DMS79 (cell line): ENCODE measurements around the gene KCNJ12.
"Not testable (repeated sequence)": the region's sequence is repeated elsewhere in the genome, so short reads cannot be mapped to it uniquely, and the experiment has no call there.

Experiments
- DNase-seq: peaks from one replicate; lab custom pipeline; 2025; lab: John Stamatoyannopoulos, UW

KCNJ12 gene

DNA sequence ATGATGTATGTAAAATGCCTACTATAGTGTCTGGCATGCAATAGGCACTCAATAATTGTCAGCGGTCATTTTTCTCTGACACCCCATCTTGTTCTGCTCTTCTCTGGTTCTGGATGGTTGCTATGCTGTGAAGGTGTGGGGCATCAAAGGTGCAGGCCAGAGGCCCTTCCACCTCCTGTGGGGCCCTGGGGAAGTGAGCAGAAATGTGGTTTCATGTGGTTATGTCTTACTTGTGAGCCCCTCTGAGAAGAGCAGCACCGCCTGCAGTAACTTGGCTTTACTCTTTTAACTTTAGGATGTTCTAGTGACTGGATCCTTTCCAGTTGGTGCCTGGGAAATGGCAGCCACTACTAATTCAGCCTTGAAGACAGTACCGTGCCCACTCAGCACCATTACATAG lies 32.1 kb downstream of the KCNJ12 start:
- DNase-seq = not testable (repeated sequence)

DNA sequence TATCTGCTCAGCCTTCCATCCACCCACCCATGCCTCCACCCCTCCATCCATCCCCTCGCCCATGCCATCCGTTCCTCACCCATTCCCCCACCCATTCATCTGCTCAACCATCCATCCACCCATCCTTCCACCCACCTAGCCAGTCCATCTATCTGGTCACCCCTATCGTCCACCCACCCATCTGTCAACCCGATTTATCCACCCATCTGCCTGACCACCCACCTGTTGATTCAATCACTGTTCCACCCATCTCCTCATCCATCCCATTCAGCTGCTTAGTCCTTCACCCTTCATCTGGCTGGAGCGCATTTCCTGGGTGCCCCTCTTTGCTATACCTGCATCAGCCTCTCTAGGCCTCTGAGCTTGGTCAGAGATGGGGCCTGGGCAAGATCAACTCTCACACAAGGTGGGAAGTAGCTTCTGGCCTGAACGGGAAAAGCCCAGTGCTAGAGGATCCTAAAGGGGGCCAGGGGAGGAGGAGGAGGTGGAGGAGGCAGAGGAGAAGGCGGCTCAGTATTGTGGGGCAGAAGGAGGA lies 32.7 kb downstream of the KCNJ12 start:
- DNase-seq = not testable (repeated sequence)

DNA sequence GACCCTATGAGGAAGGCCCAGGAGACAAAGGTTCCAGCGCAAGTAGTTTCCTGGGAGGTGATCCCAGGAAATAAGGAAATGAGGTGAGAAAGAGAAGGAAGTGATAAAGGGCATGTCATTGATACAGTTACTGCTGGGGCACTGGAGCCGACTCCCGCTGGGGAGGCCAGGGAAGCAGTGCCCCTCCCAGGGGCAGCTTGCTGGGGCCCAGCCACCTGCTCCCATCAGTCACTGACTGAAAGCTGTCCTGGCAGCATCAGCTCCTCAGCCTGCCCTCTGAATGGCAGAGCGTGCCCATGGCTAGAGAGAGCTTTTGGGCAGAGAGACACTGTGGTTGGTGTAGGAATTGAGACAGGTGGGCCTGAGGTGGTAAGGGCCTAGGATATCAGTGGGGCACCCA lies 33.2 kb downstream of the KCNJ12 start:
- not testable (repeated sequence) for DNase-seq

DNA sequence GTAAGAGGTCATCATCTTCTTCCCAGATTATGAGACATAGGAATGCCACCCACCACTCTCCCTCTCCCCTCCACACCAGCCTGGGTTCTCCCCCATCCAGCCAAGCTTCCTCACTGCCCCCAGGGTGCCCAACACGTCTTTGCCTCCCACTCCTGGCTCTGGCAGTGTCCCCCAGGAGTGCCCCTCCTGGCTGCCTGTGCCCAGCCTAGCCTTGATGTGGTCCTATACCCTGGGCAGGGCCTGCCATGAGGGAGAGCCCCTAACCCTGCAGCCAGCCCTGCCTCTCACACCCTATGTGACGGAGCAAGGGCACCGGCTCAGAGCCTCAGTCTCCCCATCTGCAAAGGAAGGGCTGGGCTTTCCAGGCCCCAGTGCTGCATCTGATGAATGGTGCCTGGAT lies 33.8 kb downstream of the KCNJ12 start:
- DNase-seq = not testable (repeated sequence)

DNA sequence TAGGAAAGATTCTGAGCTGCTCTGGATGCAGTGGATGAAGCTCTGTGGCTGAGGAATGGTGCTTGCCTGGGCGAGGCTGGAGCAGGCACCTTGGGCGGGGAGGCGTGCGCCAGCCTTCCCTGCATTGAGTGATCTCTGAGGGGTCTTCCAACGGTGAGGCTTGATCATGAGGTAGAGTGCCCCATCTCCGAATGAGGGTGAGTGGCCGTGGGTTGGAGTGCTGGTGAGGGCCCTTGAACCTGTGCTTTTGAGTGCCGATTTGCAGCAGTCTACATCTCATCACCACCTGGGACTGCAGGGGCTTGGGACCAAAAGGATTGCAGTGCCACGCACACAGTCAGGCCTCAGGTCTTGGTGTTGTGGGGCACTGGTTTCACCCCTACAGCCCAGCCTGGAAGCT lies 34.2 kb downstream of the KCNJ12 start:
- not testable (repeated sequence) for DNase-seq

DNA sequence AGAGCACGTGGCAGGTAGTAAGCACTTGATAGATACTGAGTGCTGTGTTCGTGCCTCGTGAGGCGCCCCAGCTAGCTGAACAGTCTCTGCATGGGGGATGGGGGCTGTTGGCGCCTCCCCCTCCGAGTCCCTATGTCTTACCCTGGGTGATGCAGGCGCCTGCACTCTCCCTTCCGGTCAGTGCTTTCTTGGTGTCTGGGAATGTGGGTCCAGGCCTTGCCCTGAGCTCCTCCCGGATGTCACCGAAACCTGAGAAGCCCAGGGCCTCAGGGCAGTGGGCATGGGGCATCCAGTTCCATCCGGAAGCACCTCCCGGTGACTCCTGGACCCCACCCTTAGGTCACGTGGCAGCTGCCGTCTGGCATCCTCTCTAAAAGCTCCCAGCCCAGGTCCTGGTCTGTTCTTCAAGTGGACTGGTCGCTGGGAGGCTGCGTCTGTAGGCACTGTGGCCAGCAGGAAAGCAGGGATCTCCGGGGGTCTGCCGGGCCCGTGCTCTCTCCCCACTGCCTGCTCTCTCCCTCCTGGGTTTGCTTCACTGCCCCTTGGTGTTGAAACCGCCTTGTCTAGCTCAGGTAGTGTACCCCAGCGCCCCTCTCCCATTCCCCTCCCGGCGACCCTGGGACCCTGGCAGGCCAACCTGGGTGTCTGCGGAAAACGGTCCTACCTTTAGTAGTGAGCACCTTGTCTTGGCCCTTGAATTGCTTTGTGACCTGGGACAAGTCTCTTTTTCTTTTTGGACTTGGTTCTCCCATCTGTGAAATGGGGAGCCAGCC lies 34.9 kb downstream of the KCNJ12 start:
- DNase-seq = not testable (repeated sequence)

DNA sequence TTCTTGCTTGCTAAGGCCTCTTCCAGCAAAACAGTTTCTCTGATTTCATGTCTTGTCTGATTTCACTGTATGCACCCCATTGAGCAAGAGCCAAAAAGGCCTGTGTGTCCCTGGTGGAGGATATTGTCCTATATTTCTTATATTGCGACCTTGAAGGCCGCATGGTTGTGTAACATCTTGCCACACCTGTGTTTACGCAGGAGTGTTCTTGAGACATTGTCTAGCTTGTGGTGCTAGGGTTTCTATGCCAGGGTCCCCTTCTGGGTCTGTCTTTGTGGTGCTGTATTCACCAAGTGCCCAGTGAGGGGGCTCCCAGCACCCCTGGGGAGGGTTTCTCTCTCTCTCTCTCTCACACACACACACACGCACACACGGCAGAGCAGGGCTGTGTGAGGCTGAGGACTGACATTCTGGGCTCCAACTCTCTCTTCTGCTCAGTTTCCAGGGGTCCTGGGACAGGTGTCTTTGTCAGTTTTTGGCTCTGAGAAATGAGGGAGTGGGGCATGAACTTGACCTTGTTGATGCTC lies 35.6 kb downstream of the KCNJ12 start:
- DNase-seq = not testable (repeated sequence)

DNA sequence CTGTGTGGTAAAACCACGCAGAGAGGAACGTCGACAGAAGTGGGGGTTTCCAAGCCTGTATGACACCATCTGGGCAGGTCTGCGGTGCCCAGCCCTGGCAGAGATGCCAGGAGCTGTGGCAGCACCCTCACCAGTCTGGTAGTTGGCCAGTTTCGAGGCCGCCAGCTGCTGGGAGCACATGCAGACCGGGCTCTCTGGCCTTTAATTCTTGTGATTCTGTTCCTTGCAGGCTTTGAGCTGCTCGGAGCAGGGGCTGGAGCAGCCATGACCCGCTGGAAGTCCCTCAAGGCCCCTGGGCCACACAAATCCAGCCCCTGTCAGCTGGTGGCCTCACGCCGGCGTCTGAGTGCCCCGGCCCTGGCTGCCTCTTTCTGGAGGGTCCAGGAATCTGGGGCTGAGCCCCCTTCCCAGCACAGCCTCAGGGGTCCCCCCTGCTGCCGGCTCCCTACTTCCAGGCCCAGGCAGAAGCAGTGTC lies 36.1 kb downstream of the KCNJ12 start:
- not testable (repeated sequence) for DNase-seq

DNA sequence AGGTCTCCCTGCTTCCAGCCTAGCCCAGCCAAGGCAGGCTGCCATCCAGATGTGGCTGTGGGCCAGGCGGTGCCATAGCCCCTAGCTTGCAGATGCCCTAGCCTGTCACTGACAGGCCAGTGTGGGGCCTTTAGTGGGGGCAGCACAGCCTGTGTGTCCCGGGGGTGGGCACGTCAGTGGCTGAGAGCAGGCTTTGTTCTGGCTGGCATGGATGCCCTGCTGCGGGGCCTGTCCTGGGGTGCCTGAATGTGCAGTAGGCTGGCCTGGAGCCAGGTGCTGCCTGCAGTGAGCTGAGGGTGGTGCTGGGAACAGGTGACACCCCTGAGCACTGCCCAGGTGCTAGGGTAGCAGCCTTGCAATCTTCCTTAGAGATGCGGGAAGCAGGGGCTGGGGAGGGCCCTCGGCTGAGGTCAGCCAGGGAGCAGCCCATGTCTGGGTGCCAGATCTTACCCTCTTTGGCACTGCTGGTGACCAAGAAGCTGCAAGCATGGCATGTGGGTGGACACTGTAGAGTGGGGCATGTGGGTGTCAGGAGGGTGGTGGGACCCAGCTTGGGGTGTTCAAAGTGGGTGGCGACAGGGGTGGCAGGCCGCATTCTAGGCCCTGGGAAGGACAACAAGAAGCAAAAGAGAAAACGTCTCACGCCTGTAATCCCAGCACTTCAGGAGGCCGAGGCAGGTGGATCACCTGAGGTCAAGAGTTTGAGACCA lies 37.6 kb downstream of the KCNJ12 start:
- DNase-seq = not testable (repeated sequence)

DNA sequence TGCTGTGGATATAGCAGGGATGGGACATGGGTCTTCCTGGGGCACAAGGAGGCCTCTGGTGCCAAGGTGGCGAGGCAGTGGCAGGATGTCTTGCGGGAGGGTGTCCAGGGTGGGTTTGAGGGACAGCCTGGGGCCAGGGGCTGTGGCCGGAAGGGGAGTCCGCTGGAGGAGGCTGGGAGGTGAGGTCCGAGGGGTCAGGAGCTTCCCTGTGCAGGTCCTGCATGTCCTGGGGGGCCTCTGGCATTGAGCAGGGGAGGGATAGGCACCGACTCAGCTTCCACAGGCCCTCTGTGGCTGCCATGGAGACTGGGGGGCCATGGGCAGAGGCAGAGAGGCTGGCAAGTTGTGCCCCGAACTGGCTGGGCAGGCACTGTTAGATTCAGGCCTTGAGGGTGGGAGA lies 38.5 kb downstream of the KCNJ12 start:
- DNase-seq = not testable (repeated sequence)

DNA sequence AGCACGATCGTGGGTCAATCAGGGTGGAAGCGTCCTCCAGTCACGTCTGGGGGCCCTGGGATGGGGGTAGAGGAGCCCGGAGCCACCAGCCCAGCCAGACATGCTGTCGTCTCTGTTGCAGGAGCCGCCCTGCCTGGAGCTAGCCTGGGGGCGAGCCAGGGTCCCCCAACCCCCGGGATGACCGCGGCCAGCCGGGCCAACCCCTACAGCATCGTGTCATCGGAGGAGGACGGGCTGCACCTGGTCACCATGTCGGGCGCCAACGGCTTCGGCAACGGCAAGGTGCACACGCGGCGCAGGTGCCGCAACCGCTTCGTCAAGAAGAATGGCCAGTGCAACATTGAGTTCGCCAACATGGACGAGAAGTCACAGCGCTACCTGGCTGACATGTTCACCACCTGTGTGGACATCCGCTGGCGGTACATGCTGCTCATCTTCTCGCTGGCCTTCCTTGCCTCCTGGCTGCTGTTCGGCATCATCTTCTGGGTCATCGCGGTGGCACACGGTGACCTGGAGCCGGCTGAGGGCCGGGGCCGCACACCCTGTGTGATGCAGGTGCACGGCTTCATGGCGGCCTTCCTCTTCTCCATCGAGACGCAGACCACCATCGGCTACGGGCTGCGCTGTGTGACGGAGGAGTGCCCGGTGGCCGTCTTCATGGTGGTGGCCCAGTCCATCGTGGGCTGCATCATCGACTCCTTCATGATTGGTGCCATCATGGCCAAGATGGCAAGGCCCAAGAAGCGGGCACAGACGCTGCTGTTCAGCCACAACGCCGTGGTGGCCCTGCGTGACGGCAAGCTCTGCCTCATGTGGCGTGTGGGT lies 39.2 kb downstream of the KCNJ12 start:
- not testable (repeated sequence) for DNase-seq

DNA sequence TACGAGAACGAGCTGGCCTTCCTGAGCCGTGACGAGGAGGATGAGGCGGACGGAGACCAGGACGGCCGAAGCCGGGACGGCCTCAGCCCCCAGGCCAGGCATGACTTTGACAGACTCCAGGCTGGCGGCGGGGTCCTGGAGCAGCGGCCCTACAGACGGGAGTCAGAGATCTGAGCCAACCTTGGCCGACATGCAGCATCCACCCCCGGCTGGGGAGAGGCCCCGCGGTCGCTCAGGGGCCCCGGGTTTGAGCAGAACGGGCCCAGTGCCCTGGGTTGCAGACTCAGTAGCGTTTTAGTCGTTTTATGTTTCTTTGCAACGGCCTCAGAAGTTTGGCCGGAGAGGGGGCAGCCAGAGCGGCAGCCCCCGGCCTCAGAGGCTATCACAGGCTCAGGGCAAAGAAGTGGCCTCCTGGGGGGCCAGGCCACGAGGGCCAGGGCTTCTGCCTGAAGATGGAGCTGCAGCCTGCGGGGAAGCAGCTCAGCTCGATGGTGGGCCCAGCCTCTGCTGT lies 40.4 kb downstream of the KCNJ12 start:
- DNase-seq = not testable (repeated sequence)

DNA sequence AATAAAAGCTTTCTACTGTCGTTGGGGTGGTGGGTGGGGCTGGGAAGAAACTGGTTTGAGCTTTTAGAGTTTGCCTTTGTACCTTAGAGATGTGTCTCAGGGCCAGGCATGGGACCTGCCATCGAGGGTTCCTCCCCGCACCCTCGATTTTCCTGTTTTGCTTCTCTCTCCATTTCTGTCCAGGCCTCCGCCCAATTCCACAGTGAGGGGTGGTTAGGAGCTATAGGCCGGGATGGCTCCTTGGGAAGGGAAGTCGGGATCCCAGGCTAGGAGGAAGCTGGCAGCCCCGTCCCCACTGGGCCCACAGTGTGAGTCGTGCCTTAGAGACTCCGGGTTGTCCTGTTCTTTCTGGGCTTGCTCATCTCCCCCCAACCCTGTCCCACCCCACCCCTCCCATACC lies 41.2 kb downstream of the KCNJ12 start:
- DNase-seq = not testable (repeated sequence)

DNA sequence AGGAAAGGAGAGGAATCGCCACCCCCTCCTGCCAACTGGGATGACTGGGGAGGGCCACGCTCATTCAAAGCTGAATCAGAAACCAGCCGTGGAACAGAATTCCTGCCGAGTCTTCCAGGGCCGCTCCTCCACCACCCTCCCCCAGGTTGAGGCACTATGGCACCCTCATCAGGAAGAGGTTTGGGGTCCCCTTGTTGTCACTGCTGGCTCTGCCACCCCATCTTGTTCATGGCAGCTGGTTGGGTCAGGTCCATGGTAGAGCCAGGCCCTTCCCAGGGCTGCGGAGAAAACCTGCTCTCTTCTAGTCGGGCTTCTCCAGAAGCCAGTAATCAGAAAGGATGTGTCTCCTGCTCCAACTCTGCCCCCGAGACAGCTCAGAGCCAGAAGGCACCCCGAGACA lies 41.8 kb downstream of the KCNJ12 start:
- no peak for DNase-seq

DNA sequence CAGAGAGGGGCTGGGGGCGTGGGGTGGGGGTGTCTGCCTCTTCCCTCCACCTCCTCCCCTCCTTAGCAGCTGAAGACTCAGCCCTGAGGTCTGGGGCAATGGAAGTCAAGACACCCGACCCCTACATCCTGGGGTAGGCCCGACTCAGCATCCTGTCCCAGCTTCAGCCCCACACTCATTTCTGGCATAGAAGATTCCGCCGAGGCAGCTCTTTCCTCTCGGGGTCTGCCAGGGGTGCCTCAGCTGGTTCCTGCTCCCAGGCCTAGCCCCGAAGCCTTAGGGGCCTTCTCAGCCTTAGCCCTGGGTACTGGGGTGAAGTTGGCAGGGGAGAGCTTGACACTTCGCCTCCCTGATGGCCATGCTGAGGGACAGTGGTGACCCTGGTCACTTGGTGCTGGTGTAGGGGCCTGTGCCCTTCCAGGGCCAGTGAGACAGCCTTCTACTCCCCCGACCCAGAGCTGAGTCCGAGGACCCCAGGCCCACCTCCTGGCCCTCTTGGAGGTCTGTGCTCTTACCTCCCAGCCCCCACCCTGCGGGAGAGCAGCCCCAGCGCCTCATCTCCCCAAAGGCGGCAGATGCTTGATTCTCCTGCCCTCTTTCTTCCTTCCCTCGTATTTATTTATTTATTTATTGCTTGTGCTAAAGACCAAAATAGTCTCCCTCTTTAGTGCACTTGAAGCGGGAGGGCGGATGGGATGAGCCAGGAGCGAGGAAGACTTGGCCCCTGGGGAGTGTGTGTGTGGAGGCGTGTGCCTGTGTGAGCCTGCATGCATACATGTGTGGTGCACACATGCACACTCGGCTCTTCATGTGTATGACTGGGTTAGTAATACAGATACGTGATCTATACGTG lies 42.5 kb downstream of the KCNJ12 start:
- no peak for DNase-seq

DNA sequence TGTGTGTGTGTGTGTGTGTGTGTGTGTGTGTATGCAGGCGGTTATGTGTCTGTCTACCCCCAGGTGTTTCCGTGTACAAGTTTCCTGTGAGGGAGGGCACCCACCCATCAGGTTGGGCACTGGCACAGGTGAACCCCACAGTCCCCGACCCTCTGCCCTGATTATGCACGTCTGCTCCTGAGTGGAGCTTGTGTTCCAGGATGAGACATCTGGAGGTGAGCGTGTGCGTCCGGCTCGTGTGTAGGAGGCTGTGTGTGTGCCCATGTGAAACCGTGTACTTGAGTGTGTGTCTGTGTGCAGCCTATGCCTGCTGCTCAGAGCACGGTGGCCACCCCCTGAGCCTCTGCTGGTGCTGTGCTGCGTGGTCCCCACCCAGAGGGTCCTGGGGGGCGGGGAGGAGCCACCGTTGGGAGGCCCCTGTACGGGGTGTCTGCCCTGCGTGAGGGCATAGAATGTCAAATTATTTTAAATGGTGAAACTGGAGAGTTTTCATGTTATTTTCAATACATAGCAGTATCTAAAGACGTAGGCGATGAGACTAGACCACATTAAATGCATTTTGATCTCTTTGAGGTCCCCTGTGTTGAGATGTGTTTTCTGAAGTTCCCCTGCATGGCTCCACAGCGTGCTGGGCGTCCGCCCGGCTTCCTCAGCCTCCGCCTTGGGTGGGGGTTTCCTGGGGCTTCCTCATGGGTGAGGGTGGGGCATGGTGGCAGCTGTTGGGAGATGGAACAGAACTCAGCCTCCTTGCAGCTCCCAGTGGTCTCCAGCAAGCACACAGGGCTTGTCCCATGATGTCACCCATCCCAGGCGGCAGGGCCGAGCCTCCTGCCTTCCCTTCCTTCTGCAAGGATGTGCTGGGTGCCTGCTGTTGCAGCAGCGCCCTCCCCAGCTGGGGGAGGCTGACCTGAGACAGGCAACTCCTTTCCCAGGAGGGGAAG lies 43.4 kb downstream of the KCNJ12 start:
- DNase-seq = no peak

DNA sequence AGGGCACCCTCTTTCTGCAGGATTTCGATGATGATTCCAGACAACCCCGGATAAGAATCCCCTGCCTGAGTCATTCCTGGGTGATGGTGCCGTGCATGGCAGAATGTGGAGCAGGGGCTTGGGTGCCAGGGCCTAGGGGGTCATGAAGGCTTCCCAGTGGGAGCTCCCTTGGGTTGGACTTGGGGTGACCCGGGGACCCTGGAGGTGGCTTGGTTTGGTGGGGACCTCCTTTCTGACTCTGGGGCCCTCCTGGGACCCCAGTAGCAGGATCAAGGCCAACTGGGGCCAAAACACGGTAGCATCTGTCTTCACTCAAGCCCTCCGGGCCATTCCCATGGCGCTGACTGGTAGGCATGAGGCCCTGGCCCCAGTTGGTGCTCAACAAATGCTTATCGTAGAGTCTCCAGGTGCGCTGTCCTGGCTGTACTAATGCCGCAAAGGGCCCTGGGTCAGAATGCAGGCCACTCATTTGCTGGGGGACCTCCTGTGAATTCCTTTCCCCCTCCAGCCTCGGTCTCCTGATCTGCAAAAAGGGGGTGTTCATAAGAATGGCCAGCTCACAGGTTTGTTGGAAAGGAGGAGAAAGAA lies 44.4 kb downstream of the KCNJ12 start:
- not testable (repeated sequence) for DNase-seq

DNA sequence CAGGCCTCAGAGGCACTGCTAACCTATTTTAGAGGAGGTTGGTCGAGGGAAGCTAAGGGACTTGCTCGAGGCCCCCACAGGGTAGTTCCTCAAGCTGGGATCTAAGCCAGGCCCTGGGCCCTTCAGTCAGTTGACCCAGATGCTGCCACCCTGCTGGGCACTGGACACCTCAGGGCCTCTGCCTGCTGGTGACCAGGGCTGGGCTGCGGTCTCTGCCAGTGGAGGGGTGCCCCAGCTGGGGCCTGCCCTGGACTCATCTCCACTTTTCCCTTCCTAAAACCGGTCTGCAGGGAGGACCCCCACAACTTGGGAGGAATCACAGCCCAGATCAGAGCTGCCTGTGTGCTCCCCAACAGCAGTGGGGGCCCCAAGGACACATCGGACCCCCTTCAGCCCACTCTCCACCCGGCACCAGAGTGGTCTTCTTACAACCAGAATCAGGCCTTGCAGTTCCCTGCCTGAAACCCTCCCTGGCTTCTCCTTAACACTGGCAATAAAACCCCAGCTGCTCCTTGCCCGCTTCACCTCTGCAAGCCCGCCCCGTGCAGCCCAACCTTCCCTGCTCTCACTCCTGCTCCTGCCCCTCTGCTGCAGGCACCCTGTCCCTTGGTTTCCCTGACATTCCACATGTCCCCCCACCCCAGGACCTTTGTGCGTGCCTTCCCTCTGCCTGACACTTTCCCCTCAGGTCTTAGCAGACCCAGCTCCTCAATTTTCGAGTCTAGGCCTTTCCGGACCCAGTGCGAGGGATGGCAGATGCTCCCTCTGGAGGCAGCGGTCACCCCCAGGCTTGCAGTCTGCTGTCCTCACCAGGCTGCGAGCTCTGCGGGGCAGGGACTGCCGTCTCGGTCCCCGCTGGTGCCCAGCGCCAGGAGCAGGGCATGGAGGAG lies 45.5 kb downstream of the KCNJ12 start:
- not testable (repeated sequence) for DNase-seq
